Keratinocyte (primary cell): ENCODE measurements around the gene OR13J1.

ENCODE experiments used
- CTCF ChIP-seq, 3 experiments: IDR thresholded peaks in 1 of 3; conservative IDR thresholded peaks in 1 of 3; optimal IDR thresholded peaks in 1 of 3; 2 replicates in 2 of 3; 3 replicates in 1 of 3; pipeline versions ENCODE3 to v1.5.1; 2011; ENCODE audit warnings: low read length in 3 of 3, mild to moderate bottlenecking in 3 of 3, moderate library complexity in 2 of 3, control low read depth in 1 of 3, inconsistent platforms in 1 of 3; ENCODE audit not compliant: insufficient read depth in 2 of 3; ENCODE audit errors: extremely low read depth in 1 of 3
- EZH2 ChIP-seq: IDR thresholded peaks from one replicate; pipeline ENCODE4 v1.6.1; 2012; ENCODE audit warnings: inconsistent platforms, mild to moderate bottlenecking, low read length, moderate library complexity

GRCh38 chr9:35882996-35883395 is 12.8 kb upstream of the OR13J1 start:
- TF ChIP-seq CTCF (optimal IDR thresholded peaks at IDR 0.05 in 1 of 3, IDR thresholded peaks at IDR 0.05 in 1 of 3, conservative IDR thresholded peaks at IDR 0.05 in 1 of 3; ENCODE audit: extremely low read depth in 1 of 3, insufficient read depth in 2 of 3, low read length in 3 of 3) (no peak), EZH2 (no peak)
